GM19351 (cell line): ENCODE measurements around the gene MAP7.
"Not testable (repeated sequence)": the region's sequence is repeated elsewhere in the genome, so short reads cannot be mapped to it uniquely, and the experiment has no call there.

Experiments
- ATAC-seq: cut with Tn5 transposase; IDR thresholded peaks from one replicate; pipeline ENCODE4 v1.9.1; 2021; ENCODE audit warnings: mild to moderate bottlenecking, moderate library complexity; ENCODE audit not compliant: unreplicated experiment

Gene MAP7

DNA sequence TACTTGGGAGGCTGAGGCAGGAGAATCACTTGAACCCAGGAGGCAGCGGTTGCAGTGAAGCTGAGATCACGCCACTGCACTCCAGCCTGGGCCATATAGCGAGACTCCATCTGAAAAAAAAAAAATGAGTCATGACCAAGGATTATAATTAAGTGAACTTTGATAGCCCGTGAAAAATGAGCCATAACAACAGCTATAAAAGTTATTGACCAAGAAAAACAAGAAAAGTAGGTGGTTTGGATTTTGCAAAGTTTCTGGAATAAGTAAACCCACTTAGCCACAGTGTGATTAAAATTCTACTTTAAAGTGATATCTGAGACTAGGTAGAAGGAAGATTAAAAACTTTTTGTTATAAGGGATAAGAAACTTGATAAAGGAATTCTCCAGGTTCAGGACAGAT lies 234.6 kb downstream of the MAP7 start:
- no peak for ATAC-seq

DNA sequence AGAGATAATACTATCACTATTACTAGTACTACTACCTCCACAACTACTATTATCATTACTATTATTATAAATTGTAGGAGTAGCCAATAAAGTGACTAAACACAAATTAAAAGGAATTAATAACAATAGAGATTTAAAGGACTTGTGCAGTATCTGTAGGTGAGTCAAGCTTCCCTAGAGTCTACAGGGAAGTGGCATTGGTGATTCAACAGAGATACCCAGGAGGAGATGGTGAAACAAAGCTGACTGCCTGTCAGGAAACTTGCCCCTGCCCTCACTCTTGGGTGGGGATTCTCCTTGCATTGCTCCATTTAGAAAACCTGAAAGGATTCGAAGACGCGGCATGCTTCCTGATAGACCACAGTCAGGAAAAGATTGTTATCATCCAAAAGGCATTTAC lies 237.2 kb downstream of the MAP7 start:
- ATAC-seq: no peak

DNA sequence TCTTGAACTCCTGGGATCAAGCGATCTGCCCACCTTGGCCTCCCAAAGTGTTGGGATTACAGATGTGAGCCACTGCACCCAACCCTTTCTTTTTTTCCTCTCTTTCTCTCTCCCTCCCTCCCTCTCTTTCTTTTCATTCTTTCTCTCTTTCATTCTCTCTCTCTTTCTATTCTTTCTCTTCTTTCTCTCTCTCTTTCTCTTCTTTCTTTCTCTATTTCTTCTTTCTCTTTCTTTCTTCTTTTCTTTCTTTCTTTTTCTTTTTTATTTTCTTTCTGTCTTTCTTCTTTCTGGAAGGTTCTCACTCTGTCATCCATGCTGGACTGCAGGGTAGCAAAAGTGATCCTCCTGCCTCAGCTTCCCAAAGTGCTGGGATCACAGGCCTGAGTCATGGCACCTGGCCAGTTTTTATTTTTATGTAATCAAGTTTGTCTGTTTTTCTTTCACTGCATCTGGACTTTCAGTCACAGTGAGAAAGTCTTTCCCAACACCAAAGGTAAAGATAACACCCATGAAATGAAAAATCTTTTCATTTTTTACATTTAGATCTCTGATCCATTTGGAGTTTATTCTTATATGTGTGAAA lies 240.4 kb downstream of the MAP7 start:
- no peak for ATAC-seq

DNA sequence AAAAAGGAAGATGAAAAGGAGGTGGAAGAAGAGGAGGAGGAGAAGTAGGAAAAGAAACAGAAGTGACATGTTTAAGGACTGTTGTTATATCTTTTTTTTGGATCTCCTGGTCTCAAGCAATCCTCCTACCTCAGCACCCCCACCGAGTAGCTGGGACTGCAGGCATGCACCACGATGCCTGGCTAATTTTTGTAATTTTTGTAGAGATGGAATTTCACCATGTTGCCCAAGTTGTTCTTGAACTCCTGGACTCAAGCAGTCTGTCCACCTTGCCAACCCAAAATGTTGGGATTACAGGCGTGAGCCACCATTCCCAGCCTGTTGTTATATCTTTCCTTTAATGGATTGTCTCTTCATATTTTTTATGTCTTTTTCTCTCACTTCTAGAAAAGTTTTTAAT lies 241.1 kb downstream of the MAP7 start:
- ATAC-seq: no peak

DNA sequence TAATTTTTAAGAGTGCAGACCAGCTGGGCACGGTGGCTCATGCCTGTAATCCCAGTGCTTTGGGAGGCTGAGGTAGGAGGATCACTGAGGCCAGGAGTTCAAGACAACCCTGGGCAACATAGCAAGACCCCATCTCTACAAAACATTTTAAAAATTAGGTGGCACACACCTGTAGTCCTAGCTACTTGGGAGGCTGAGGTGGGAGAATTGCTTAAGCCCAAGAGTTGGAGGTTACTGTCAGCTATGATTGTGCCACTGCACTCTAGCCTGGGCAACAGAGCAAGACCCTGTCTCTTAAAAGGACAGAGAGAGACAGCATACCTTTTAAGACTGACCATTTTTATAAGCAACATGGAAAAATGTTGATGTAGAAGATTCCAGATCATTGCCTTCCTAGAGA lies 241.8 kb downstream of the MAP7 start:
- ATAC-seq: not testable (repeated sequence)

DNA sequence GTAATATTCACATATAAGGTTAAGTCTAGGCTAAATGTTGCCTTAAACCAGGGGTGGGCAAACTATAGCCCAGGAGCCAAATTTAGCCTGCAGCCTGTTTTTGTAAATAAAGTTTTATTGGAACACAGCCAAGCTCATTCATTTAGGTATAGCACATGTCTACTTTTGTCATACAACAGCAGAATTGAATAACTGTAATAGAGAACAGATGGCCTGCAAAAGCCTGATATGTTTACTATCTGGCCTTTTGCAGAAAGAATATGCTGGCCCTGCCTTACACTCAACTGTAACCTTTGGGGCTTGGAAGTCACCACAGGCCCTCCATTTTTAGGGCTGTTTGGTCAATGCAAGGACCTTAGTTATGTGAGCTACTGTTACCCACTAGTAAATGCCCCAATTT lies 242.9 kb downstream of the MAP7 start:
- no peak for ATAC-seq

DNA sequence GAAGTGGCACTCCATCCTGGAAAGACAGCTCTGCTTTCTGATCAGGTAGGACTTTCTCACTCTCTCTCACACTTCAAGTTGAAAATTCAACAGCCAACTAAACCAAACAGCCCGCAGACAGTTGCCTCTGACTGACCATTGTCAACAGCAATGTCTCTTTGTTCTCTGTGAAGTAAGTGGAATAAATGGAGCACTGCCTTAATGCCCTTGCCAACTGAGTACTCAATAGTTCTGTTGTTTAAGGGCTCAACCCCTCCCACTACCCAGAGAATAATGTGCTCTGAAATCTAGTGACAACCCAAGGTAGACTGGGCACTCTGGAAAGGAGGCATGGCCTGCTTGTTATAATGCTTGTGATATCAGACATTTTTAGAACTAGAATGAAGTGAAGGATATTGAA lies 243.8 kb downstream of the MAP7 start:
- ATAC-seq: no peak

DNA sequence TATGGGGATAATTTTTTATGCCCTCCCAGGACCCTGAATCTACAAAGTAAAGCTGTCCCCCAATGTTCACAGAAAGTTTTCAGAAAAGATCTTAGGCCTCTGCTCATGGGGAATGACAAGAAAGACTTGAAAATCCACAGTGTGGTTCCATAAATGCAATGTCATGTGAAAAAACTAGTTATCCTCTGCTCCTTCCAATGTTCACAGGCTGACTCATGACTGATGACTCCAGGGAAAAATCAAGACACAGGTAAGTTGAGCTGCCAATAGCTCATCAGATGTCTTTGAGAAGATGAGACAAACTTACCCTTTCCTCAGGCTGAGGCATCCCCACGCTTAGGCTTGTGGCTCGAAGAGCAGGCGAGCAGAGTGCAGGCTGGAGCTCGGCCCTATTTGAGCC lies 245.8 kb downstream of the MAP7 start:
- ATAC-seq: no peak

DNA sequence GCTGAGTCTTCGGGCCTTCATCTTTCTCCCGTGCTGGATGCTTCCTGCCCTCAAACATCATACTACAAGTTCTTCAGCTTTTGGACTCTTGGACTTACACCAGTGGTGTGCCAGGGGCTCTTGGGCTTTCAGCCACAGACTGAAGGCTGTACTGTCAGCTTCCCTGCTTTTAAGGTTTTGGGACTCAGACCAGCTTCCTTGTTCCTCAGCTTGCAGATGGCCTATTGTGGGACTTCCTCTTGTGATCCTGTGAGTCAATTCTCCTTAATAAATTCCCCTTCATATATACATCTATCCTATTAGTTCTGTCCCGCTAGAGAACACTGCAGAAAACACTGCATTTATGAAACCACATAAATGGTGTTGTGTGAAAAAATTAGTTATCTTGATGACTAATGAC lies 246.7 kb downstream of the MAP7 start:
- ATAC-seq: no peak

DNA sequence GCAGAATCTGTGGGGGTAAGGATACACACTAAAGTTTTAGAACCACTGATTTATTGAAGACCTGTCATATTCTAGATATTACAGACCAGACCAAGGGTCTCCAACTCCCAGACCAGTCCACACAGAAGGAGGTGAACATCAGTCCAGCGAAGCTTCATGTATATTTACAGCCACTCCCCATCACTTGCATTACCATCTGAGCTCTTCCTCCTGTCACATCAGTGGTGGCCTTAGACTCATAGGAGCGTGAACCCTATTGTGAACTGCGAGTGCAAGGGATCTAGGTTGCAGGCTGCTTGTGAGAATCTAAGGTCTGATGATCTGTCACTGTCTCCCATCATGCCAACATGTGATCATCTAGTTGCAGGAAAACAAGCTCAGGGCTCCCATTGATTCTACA lies 255.6 kb downstream of the MAP7 start:
- ATAC-seq: no peak
